ENCODE data around the gene SECTM1. TPM values are rescaled to one million over a fixed set of nuclear protein-coding genes. Genes with fewer than 3 reads are reported as not detected.

SECTM1 gene
- total and polyA plus RNA-seq, 9 of the 15 experiments (the other 6 are each of a cell fraction or from before 2014, with no cell fraction given): 0.11 to 0.46 (median 0.18) TPM; not detected in 6

DNA sequence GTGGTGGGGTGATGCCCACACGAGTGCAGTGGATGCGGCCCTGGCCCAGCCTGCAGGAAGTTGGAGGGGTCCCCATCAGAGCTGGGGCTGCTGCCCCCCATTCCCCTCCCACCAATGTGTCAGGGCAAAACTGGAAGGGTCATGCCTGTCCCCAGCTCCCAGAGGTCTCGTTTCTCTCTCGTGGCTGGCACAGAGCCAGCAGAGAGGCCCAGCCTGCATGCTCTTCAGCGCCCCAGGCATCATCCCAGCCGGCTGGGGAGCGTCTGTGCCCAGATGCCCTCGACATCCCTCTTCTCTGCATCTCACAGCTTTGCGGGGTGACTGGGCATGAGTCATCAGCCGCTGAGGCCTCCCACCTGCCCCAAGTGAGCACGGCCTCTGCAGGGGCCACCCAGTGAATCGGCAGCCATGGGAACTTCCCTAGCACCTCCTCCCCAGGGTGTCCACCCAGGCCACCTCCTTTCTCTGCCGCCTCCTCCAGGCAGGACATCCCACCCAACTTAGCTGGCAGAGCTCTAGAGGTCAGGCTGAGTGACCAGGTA is 50.3 kb downstream of the SECTM1 start (continued):
- peak; percentile 97 for TF ChIP-seq ZFP36 (IDR thresholded peaks at IDR 0.05; ENCODE audit: low read depth, low read length, partially characterized antibody)
- TF ChIP-seq, protein P1, sequence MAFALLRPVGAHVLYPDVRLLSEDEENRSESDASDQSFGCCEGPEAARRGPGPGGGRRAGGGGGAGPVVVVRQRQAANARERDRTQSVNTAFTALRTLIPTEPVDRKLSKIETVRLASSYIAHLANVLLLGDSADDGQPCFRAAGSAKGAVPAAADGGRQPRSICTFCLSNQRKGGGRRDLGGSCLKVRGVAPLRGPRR (CRISPR knock-in tag; IDR thresholded peaks at IDR 0.05): no peak
- TF ChIP-seq, protein P2, sequence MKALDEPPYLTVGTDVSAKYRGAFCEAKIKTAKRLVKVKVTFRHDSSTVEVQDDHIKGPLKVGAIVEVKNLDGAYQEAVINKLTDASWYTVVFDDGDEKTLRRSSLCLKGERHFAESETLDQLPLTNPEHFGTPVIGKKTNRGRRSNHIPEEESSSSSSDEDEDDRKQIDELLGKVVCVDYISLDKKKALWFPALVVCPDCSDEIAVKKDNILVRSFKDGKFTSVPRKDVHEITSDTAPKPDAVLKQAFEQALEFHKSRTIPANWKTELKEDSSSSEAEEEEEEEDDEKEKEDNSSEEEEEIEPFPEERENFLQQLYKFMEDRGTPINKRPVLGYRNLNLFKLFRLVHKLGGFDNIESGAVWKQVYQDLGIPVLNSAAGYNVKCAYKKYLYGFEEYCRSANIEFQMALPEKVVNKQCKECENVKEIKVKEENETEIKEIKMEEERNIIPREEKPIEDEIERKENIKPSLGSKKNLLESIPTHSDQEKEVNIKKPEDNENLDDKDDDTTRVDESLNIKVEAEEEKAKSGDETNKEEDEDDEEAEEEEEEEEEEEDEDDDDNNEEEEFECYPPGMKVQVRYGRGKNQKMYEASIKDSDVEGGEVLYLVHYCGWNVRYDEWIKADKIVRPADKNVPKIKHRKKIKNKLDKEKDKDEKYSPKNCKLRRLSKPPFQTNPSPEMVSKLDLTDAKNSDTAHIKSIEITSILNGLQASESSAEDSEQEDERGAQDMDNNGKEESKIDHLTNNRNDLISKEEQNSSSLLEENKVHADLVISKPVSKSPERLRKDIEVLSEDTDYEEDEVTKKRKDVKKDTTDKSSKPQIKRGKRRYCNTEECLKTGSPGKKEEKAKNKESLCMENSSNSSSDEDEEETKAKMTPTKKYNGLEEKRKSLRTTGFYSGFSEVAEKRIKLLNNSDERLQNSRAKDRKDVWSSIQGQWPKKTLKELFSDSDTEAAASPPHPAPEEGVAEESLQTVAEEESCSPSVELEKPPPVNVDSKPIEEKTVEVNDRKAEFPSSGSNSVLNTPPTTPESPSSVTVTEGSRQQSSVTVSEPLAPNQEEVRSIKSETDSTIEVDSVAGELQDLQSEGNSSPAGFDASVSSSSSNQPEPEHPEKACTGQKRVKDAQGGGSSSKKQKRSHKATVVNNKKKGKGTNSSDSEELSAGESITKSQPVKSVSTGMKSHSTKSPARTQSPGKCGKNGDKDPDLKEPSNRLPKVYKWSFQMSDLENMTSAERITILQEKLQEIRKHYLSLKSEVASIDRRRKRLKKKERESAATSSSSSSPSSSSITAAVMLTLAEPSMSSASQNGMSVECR (CRISPR knock-in tag; IDR thresholded peaks at IDR 0.05): peak; percentile 45; the same call in 1 of the 2 replicates
- peak; percentile 97 for TF ChIP-seq NFIC (IDR thresholded peaks at IDR 0.05)
- TF ChIP-seq STAT5B (CRISPR knock-in tag; IDR thresholded peaks at IDR 0.05): no peak
- TF ChIP-seq ELF1 (tag; IDR thresholded peaks at IDR 0.05): no peak
- TF ChIP-seq NR4A1 (CRISPR knock-in tag; IDR thresholded peaks at IDR 0.05): no peak
- 0 out of 2 replicates have a peak, but pooled peaks have one; percentile 41 for TF ChIP-seq NR4A1 (tag; IDR thresholded peaks at IDR 0.05)
- no peak for TF ChIP-seq CHD4 (IDR thresholded peaks at IDR 0.05; ENCODE audit: insufficient read depth, insufficient replicate concordance, low read depth, low read length, poor library complexity, severe bottlenecking)
- TF ChIP-seq JUNB (CRISPR knock-in tag; conservative IDR thresholded peaks at IDR 0.05): 0 out of 2 replicates have a peak, but pooled peaks have one; percentile 46
- TF ChIP-seq, protein P3, sequence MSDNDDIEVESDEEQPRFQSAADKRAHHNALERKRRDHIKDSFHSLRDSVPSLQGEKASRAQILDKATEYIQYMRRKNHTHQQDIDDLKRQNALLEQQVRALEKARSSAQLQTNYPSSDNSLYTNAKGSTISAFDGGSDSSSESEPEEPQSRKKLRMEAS (CRISPR knock-in tag; IDR thresholded peaks at IDR 0.05): peak; percentile 76
- TF ChIP-seq, protein P4, sequence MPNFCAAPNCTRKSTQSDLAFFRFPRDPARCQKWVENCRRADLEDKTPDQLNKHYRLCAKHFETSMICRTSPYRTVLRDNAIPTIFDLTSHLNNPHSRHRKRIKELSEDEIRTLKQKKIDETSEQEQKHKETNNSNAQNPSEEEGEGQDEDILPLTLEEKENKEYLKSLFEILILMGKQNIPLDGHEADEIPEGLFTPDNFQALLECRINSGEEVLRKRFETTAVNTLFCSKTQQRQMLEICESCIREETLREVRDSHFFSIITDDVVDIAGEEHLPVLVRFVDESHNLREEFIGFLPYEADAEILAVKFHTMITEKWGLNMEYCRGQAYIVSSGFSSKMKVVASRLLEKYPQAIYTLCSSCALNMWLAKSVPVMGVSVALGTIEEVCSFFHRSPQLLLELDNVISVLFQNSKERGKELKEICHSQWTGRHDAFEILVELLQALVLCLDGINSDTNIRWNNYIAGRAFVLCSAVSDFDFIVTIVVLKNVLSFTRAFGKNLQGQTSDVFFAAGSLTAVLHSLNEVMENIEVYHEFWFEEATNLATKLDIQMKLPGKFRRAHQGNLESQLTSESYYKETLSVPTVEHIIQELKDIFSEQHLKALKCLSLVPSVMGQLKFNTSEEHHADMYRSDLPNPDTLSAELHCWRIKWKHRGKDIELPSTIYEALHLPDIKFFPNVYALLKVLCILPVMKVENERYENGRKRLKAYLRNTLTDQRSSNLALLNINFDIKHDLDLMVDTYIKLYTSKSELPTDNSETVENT (CRISPR knock-in tag; IDR thresholded peaks at IDR 0.05): no peak
- TF ChIP-seq NFATC3 (IDR thresholded peaks at IDR 0.05): no peak
- TF ChIP-seq, protein P5, sequence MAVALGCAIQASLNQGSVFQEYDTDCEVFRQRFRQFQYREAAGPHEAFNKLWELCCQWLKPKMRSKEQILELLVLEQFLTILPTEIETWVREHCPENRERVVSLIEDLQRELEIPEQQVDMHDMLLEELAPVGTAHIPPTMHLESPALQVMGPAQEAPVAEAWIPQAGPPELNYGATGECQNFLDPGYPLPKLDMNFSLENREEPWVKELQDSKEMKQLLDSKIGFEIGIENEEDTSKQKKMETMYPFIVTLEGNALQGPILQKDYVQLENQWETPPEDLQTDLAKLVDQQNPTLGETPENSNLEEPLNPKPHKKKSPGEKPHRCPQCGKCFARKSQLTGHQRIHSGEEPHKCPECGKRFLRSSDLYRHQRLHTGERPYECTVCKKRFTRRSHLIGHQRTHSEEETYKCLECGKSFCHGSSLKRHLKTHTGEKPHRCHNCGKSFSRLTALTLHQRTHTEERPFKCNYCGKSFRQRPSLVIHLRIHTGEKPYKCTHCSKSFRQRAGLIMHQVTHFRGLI (CRISPR knock-in tag; IDR thresholded peaks at IDR 0.05): no peak
- TF ChIP-seq DPF2 (IDR thresholded peaks at IDR 0.05): peak; percentile 67
- TF ChIP-seq MTA3 (IDR thresholded peaks at IDR 0.05; ENCODE audit: borderline replicate concordance): peak; percentile 26; the same call in 1 of the 2 replicates
- no peak for TF ChIP-seq KAT7 (CRISPR knock-in tag; IDR thresholded peaks at IDR 0.05; ENCODE audit: borderline replicate concordance)
- 0 out of 2 replicates have a peak, but pooled peaks have one; percentile 8 for TF ChIP-seq MAFG (tag; conservative IDR thresholded peaks at IDR 0.05)
